H1 (cell line): ENCODE measurements around the gene SEC31A. TPM values are rescaled to one million over a fixed set of nuclear protein-coding genes. Genes with fewer than 3 reads are reported as not detected.

Experiments
- CTCF ChIA-PET: fragments of 300-600 bp; sonication (Branson Sonifier 250); formaldehyde crosslinking; loops from one replicate; lab custom pipeline; 2021; ENCODE audit not compliant: partially characterized antibody; lab: Charles Lee
- POLR2A ChIA-PET: fragments of 300-600 bp; sonication (Branson Sonifier 250); formaldehyde crosslinking; loops from one replicate; lab custom pipeline; 2021; ENCODE audit warnings: inconsistent platforms; ENCODE audit not compliant: partially characterized antibody; lab: Charles Lee
- DNase-seq, 2 experiments: peaks; one replicate each; pipeline versions ENCODE4 v3.0.0 to v3.0.0-alpha.2; 2010 to 2022; ENCODE audit warnings: low spot score in 2 of 2, low read depth in 1 of 2, mixed read lengths in 1 of 2
- FAIRE-seq: peaks from 2 replicates; lab custom pipeline; 2011; peaks lifted over from hg19 to GRCh38; lab: Jason Lieb, UNC
- H2AFZ ChIP-seq: 2 replicates; pipeline ENCODE4 v1.8.1; 2012; ENCODE audit warnings: low read length, inconsistent platforms
- H2AK5ac ChIP-seq: 2 replicates; pipeline ENCODE4 v1.6.1; 2013; ENCODE audit warnings: low read depth, low read length
- H2BK120ac ChIP-seq: replicated peaks from 2 replicates; pipeline ENCODE3; 2013; ENCODE audit warnings: low read depth, low read length, inconsistent platforms
- H2BK12ac ChIP-seq: 2 replicates; pipeline ENCODE4 v1.6.1; 2013; ENCODE audit warnings: low read depth, low read length
- H2BK15ac ChIP-seq: 2 replicates; pipeline ENCODE4 v1.6.1; 2013; ENCODE audit warnings: low read length
- H2BK20ac ChIP-seq: 2 replicates; pipeline ENCODE4 v1.6.1; 2013; ENCODE audit warnings: low read length
- H2BK5ac ChIP-seq: 2 replicates; pipeline ENCODE4 v1.6.1; 2013; ENCODE audit warnings: low read depth, low read length
- H3K14ac ChIP-seq: 2 replicates; pipeline ENCODE4 v1.6.1; 2013; ENCODE audit warnings: inconsistent platforms; ENCODE audit not compliant: insufficient read length
- H3K18ac ChIP-seq: 2 replicates; pipeline ENCODE4 v1.6.1; 2013; ENCODE audit warnings: low read length; ENCODE audit errors: extremely low read depth
- H3K23ac ChIP-seq: 2 replicates; pipeline ENCODE4 v1.6.1; 2013; ENCODE audit warnings: inconsistent platforms; ENCODE audit not compliant: insufficient read length
- H3K23me2 ChIP-seq: 2 replicates; pipeline ENCODE4 v1.6.1; 2013; ENCODE audit warnings: low read depth, low read length
- H3K27ac ChIP-seq: 2 replicates; pipeline ENCODE4 v1.6.1; 2011; ENCODE audit warnings: low read depth, low read length, inconsistent platforms
- H3K27me3 ChIP-seq, 4 experiments: replicated peaks in 1 of 4; 1 replicate in 1 of 4; 2 replicates in 3 of 4; pipeline versions ENCODE4 v1.6.1 to v1.8.1; 2011 to 2013; ENCODE audit warnings: low read length in 3 of 4, mild to moderate bottlenecking in 3 of 4, inconsistent platforms in 2 of 4, mixed read lengths in 2 of 4, moderate library complexity in 1 of 4; ENCODE audit not compliant: control insufficient read depth in 3 of 4, insufficient read depth in 3 of 4; ENCODE audit errors: extremely low read depth in 1 of 4
- H3K36me3 ChIP-seq, 4 experiments: 2 replicates each; pipeline versions ENCODE4 v1.6.1 to v1.8.1; 2011 to 2013; ENCODE audit warnings: mild to moderate bottlenecking in 4 of 4, low read length in 3 of 4, moderate library complexity in 2 of 4, control low read depth in 1 of 4, inconsistent platforms in 1 of 4; ENCODE audit not compliant: insufficient read depth in 4 of 4, control insufficient read depth in 2 of 4
- H3K4ac ChIP-seq: replicated peaks from 2 replicates; pipeline ENCODE3; 2013; ENCODE audit warnings: low read length, low read depth, mixed read lengths, inconsistent platforms; ENCODE audit not compliant: insufficient read length
- H3K4me1 ChIP-seq, 4 experiments: replicated peaks in 1 of 4; 1 replicate in 1 of 4; 2 replicates in 3 of 4; pipeline versions ENCODE4 v1.6.1 to v1.8.1; 2011 to 2013; ENCODE audit warnings: low read length in 3 of 4, inconsistent platforms in 2 of 4, mixed read lengths in 1 of 4; ENCODE audit not compliant: insufficient read depth in 4 of 4, control insufficient read depth in 3 of 4
- H3K4me2 ChIP-seq, 2 experiments: 2 replicates each; pipeline versions ENCODE4 v1.6.1 to v1.8.1; 2011 to 2013; ENCODE audit warnings: low read depth in 2 of 2, low read length in 2 of 2, control low read depth in 1 of 2, inconsistent platforms in 1 of 2, mild to moderate bottlenecking in 1 of 2; ENCODE audit not compliant: insufficient read depth in 1 of 2
- H3K4me3 ChIP-seq, 4 experiments: fragments of 200-600, 300-600 bp in 1 of 4; sonication (generic), shearing (Covaris generic), sonication (Bioruptor Twin) in 1 of 4; 2 replicates each; pipeline versions ENCODE4 v1.5.1 to v1.8.1; 2011 to 2016; ENCODE audit warnings: low read length in 4 of 4, low read depth in 3 of 4, control low read depth in 2 of 4, inconsistent platforms in 2 of 4, mild to moderate bottlenecking in 2 of 4, mixed read lengths in 1 of 4, moderate library complexity in 1 of 4; ENCODE audit not compliant: insufficient read depth in 2 of 4; ENCODE audit errors: extremely low read depth in 1 of 4
- H3K56ac ChIP-seq: replicated peaks from 2 replicates; pipeline ENCODE3; 2013; ENCODE audit warnings: low read depth, mild to moderate bottlenecking, mixed read lengths, low read length, inconsistent platforms; ENCODE audit not compliant: insufficient read length
- H3K79me1 ChIP-seq: 2 replicates; pipeline ENCODE4 v1.6.1; 2013; ENCODE audit warnings: low read depth, low read length, control low read depth
- H3K79me2 ChIP-seq, 2 experiments: 2 replicates each; pipeline versions ENCODE4 v1.6.1 to v1.8.1; 2012 to 2013; ENCODE audit warnings: low read length in 2 of 2, mild to moderate bottlenecking in 2 of 2, inconsistent platforms in 1 of 2; ENCODE audit not compliant: insufficient read depth in 2 of 2, control insufficient read depth in 1 of 2
- H3K9ac ChIP-seq, 4 experiments: replicated peaks in 1 of 4; 1 replicate in 1 of 4; 2 replicates in 3 of 4; pipeline versions ENCODE4 v1.6.1 to v1.8.1; 2011 to 2013; ENCODE audit warnings: low read depth in 3 of 4, low read length in 3 of 4, control low read depth in 2 of 4, mild to moderate bottlenecking in 2 of 4, moderate library complexity in 2 of 4, inconsistent platforms in 1 of 4; ENCODE audit errors: extremely low read depth in 1 of 4
- H3K9me3 ChIP-seq, 2 experiments: 2 replicates each; pipeline versions ENCODE4 v1.6.1 to v1.8.1; 2012 to 2013; ENCODE audit warnings: mild to moderate bottlenecking in 2 of 2, moderate library complexity in 2 of 2, control low read depth in 1 of 2, inconsistent platforms in 1 of 2, low read depth in 1 of 2, low read length in 1 of 2, mixed read lengths in 1 of 2; ENCODE audit not compliant: insufficient read depth in 2 of 2
- H4K20me1 ChIP-seq, 2 experiments: replicated peaks in 1 of 2; 2 replicates each; pipeline versions ENCODE3 to v1.8.1; 2011 to 2013; ENCODE audit warnings: inconsistent platforms in 2 of 2, low read length in 2 of 2, mild to moderate bottlenecking in 1 of 2; ENCODE audit not compliant: insufficient read depth in 2 of 2, control insufficient read depth in 1 of 2
- H4K5ac ChIP-seq: 2 replicates; pipeline ENCODE4 v1.6.1; 2013; ENCODE audit warnings: low read length, low read depth, mixed read lengths, inconsistent platforms; ENCODE audit not compliant: insufficient read length
- H4K8ac ChIP-seq: 2 replicates; pipeline ENCODE4 v1.8.0; 2013; ENCODE audit warnings: mild to moderate bottlenecking, moderate library complexity, low read length, inconsistent platforms; ENCODE audit not compliant: insufficient read depth; ENCODE audit errors: extremely low read depth
- H4K91ac ChIP-seq: replicated peaks from 2 replicates; pipeline ENCODE3; 2013; ENCODE audit warnings: low read length, mixed read lengths, inconsistent platforms; ENCODE audit not compliant: insufficient read length
- ATF3 ChIP-seq: IDR thresholded peaks from 2 replicates; pipeline ENCODE4 v1.6.1; 2011; ENCODE audit warnings: low read depth, mild to moderate bottlenecking, low read length; ENCODE audit not compliant: insufficient read depth
- EZH2 ChIP-seq: fragments of 200-600 bp; sonication (generic); IDR thresholded peaks from 2 replicates; pipeline ENCODE4 v1.7.1; 2012; ENCODE audit warnings: low read depth, mild to moderate bottlenecking, moderate library complexity, low read length, inconsistent platforms; ENCODE audit not compliant: severe bottlenecking
- NRF1 ChIP-seq: IDR thresholded peaks from 2 replicates; pipeline ENCODE4 v1.6.1; 2011; ENCODE audit warnings: mild to moderate bottlenecking, low read depth, low read length, improper control_type of control experiment
- PHF8 ChIP-seq: fragments of 200-600 bp; sonication (generic); conservative IDR thresholded peaks from 2 replicates; pipeline ENCODE4 v1.7.1; 2012; ENCODE audit warnings: low read depth, mild to moderate bottlenecking, inconsistent platforms, low read length, moderate library complexity
- SAP30 ChIP-seq: fragments of 300-600 bp; sonication (generic); IDR thresholded peaks from 2 replicates; pipeline ENCODE4 v1.7.1; 2012; ENCODE audit warnings: low read length, moderate library complexity, mild to moderate bottlenecking, inconsistent platforms; ENCODE audit not compliant: insufficient read depth, insufficient replicate concordance
- SRF ChIP-seq: IDR thresholded peaks from 2 replicates; pipeline ENCODE4 v1.6.1; 2011; ENCODE audit warnings: mild to moderate bottlenecking, low read depth, low read length, moderate library complexity
- TBP ChIP-seq: IDR thresholded peaks from 2 replicates; pipeline ENCODE4 v1.6.1; 2011; ENCODE audit warnings: low read depth, low read length, improper control_type of control experiment
- TEAD4 ChIP-seq: IDR thresholded peaks from 2 replicates; pipeline ENCODE4 v1.6.1; 2012; ENCODE audit warnings: low read depth, low read length, inconsistent platforms, mixed read lengths
- YY1 ChIP-seq: IDR thresholded peaks from 2 replicates; pipeline ENCODE4 v1.6.1; 2011; ENCODE audit warnings: low read depth, mild to moderate bottlenecking, low read length
- WGBS, 2 experiments: shearing (Covaris generic) in 1 of 2; methylation state at CpG; one replicate each; pipeline versions ENCODE4 v1.1.6 to v1.1.7; 2013 to 2015; ENCODE audit warnings: low lambda C conversion rate in 2 of 2, mixed read lengths in 2 of 2, inconsistent platforms in 1 of 2, low coverage in 1 of 2, missing lambda C conversion rate in 1 of 2; ENCODE audit not compliant: insufficient replicate concordance in 2 of 2, insufficient coverage in 1 of 2, insufficient read length in 1 of 2; ENCODE audit errors: extremely low coverage in 1 of 2, missing lambda C conversion rate in 1 of 2; 5-methylcytosine and 5-hydroxymethylcytosine counted together
- polyA plus RNA-seq, 7 experiments: library from polyadenylated mRNA; depleted of rRNA in 3 of 7; stranded (reverse) in 5 of 7; unstranded in 2 of 7; fragments of >200 nt in 5 of 7; fragments of 200-250 nt in 2 of 7; gene quantifications; 1 replicate in 5 of 7; 2 replicates in 1 of 7; 4 replicates in 1 of 7; pipeline versions ENCODE4 v1.2.1 to v1.2.3, GENCODE V29; 2011 to 2013; ENCODE audit warnings: missing spikeins in 2 of 7, mixed read lengths in 2 of 7
- total RNA-seq: library from RNA; stranded (reverse); fragmentation: NEBNext Ultra II Directional; extraction: Animal tissue kit (Norgen Biotek cat#: 25700); gene quantifications from 2 replicates; pipeline ENCODE4 v1.2.1, GENCODE V29; 2021
- TF ChIP-seq, protein P1 (sequence below): IDR thresholded peaks from 2 replicates; pipeline ENCODE4 v1.6.1; 2011; ENCODE audit warnings: low read length, improper control_type of control experiment

The SEC31A gene
- total and polyA plus RNA-seq, 2 of the 8 experiments (the other 6 are each of a cell fraction or from before 2014, with no cell fraction given), result 112 to 125 TPM

DNA sequence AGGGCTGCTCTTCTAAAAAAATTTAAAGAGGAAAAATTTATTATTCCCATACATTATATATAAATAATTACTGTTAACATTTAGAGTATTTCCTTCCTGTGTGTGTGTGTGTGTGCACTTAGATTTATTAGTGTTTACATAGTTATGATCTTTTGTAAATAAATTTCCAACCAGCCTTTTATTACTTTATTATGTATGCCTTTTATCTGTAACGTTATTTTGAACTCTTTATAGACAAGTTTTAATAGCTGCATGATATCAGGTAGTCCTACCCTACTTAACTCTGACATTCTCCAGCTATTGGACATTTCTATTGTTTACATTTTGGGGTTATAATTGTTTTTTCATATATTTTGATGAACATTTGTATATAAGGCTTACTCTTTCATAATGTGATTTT is 18.4 kb upstream of the SEC31A start:
- no peaks in the 10 kb centered on the region for H4K20me1 ChIP-seq
- H3K4me3 ChIP-seq, result no peak overlapping the region
- H2BK120ac ChIP-seq, result no peak overlapping the region
- no peak overlapping the region for H4K91ac ChIP-seq
- POLR2A ChIA-PET, result interaction anchor here (1.3 kb wide), 1 partner anchor 12 kb away, joined by 5 read pairs; no protein-coding TSS in a partner anchor
- H3K56ac ChIP-seq, result no peak overlapping the region
- H3K4ac ChIP-seq, result no peak overlapping the region
- H3K4me2 ChIP-seq, result no peak overlapping the region
- no peak overlapping the region for H2AFZ ChIP-seq
- no peak overlapping the region for H4K8ac ChIP-seq
- no peak overlapping the region for H2BK15ac ChIP-seq
- H3K18ac ChIP-seq, result no peak overlapping the region
- H4K5ac ChIP-seq, result no peak overlapping the region
- no peaks in the 10 kb centered on the region for H3K27me3 ChIP-seq
- no peak overlapping the region for H2BK12ac ChIP-seq
- H3K79me2 ChIP-seq, result 0 out of 4 replicates have a peak, but pooled peaks cover 0 to 2% of the 10 kb centered on the region in 2 experiments
- DNase-seq (no peak), FAIRE-seq (no peak)
- 90% methylated on average over 1 of the region's 1 CpG; no CpG with 5 or more reads in 1 of the 2 experiments for WGBS, 2 experiments
- CTCF ChIA-PET, result interaction anchor here (0.7 kb wide), 1 partner anchor 595 kb away, joined by 3 read pairs; no protein-coding TSS in a partner anchor
- no peak overlapping the region for H2BK20ac ChIP-seq
- no peaks in the 10 kb centered on the region for H3K4me1 ChIP-seq
- no peak overlapping the region for H3K27ac ChIP-seq
- H3K23ac ChIP-seq, result no peak overlapping the region
- H3K36me3 ChIP-seq, result peaks cover 6 to 60% (median 24%) of the 10 kb centered on the region in 4 experiments
- no peaks in the 10 kb centered on the region for H3K23me2 ChIP-seq
- H3K9ac ChIP-seq, result no peak overlapping the region
- no peaks in the 10 kb centered on the region for H3K9me3 ChIP-seq
- H3K79me1 ChIP-seq, result no peaks in the 10 kb centered on the region; the same call in 1 of the 2 replicates
- no peak overlapping the region for H2BK5ac ChIP-seq
- no peak overlapping the region for H3K14ac ChIP-seq
- no peak overlapping the region for H2AK5ac ChIP-seq
- TF ChIP-seq SAP30 (no peak), SRF (no peak), YY1 (no peak), PHF8 (no peak), EZH2 (no peak), TBP (no peak), NRF1 (no peak), TEAD4 (no peak), ATF3 (no peak)
- TF ChIP-seq, protein P1, sequence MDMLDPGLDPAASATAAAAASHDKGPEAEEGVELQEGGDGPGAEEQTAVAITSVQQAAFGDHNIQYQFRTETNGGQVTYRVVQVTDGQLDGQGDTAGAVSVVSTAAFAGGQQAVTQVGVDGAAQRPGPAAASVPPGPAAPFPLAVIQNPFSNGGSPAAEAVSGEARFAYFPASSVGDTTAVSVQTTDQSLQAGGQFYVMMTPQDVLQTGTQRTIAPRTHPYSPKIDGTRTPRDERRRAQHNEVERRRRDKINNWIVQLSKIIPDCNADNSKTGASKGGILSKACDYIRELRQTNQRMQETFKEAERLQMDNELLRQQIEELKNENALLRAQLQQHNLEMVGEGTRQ, result no peak
